PC-9 (cell line): ENCODE measurements around the gene CROCC2. TPM values are rescaled to one million over a fixed set of nuclear protein-coding genes. Genes with fewer than 3 reads are reported as not detected.

ENCODE experiments used
- BruUV-seq: library from RNA; stranded (reverse); fragments of 400-500 nt; replicated peaks from 2 replicates; lab custom pipeline; 2021; lab: Mats Ljungman, UMichigan
- CTCF ChIA-PET: fragments of 300-600 bp; sonication (Branson Sonifier 250); formaldehyde crosslinking; loops from one replicate; lab custom pipeline; 2022; ENCODE audit warnings: antibody characterized with exemption; lab: Charles Lee
- POLR2A ChIA-PET: fragments of 300-600 bp; sonication (Branson Sonifier 250); formaldehyde crosslinking; loops from one replicate; lab custom pipeline; 2022; ENCODE audit warnings: antibody characterized with exemption; ENCODE audit not compliant: unreplicated experiment; lab: Charles Lee
- DNase-seq, 2 experiments: peaks; one replicate each; pipeline versions ENCODE4 v3.0.0 to v3.0.0-alpha.2; 2015 to 2022; ENCODE audit warnings: mixed read lengths in 1 of 2
- H2AFZ ChIP-seq: fragments of 200-600 bp; sonication (generic); 2 replicates; pipeline ENCODE4 v1.8.1; 2017; ENCODE audit warnings: antibody characterized with exemption
- H3F3A ChIP-seq: fragments of 200-600 bp; sonication (generic); 2 replicates; pipeline ENCODE4 v1.8.1; 2017; ENCODE audit warnings: antibody characterized with exemption, mild to moderate bottlenecking, low read depth; ENCODE audit not compliant: insufficient read depth
- H3K27ac ChIP-seq: fragments of 200-600 bp; sonication (generic); 2 replicates; pipeline ENCODE4 v1.6.1; 2016; ENCODE audit warnings: mixed run types
- H3K27me3 ChIP-seq: fragments of 200-600 bp; sonication (generic); 2 replicates; pipeline ENCODE4 v1.6.1; 2016; ENCODE audit warnings: low read depth, mixed run types; ENCODE audit not compliant: insufficient read depth
- H3K36me3 ChIP-seq: fragments of 200-600 bp; sonication (generic); 2 replicates; pipeline ENCODE4 v1.6.1; 2016; ENCODE audit warnings: low read depth, mixed run types
- H3K4me1 ChIP-seq: fragments of 200-600 bp; sonication (generic); replicated peaks from 2 replicates; pipeline ENCODE4 v1.6.1; 2016; ENCODE audit warnings: mixed run types; ENCODE audit not compliant: insufficient read depth
- H3K4me2 ChIP-seq: fragments of 200-600 bp; sonication (generic); 2 replicates; pipeline ENCODE4 v1.6.1; 2017; ENCODE audit warnings: mixed run types
- H3K4me3 ChIP-seq: fragments of 200-600 bp; sonication (generic); 2 replicates; pipeline ENCODE4 v1.6.1; 2016; ENCODE audit warnings: mixed run types
- H3K79me2 ChIP-seq: fragments of 200-600 bp; sonication (generic); 2 replicates; pipeline ENCODE4 v1.6.1; 2017; ENCODE audit warnings: low read depth, mixed run types
- H3K9me2 ChIP-seq: fragments of 200-600 bp; sonication (generic); 2 replicates; pipeline ENCODE4 v1.8.1; 2017; ENCODE audit warnings: mild to moderate bottlenecking; ENCODE audit not compliant: insufficient read depth
- H3K9me3 ChIP-seq: fragments of 200-600 bp; sonication (generic); 2 replicates; pipeline ENCODE4 v1.8.1; 2016; ENCODE audit warnings: low read depth; ENCODE audit not compliant: insufficient read depth
- H4K20me1 ChIP-seq: fragments of 200-600 bp; sonication (generic); 2 replicates; pipeline ENCODE4 v1.8.1; 2017; ENCODE audit not compliant: insufficient read depth
- EZH2 ChIP-seq: fragments of 200-600 bp; sonication (generic); IDR thresholded peaks from 2 replicates; pipeline ENCODE4 v1.8.0; 2017; ENCODE audit warnings: antibody characterized with exemption, low read depth
- intact Hi-C: fragments of 100-400 bp; cut with micrococcal nuclease; formaldehyde crosslinking; loops from one replicate; pipeline ENCODE4 v1.10.0; 2022; ENCODE audit not compliant: unreplicated experiment
- total RNA-seq: library from RNA; stranded (reverse); gene quantifications from 2 replicates; pipeline ENCODE4 v1.2.3, GENCODE V29; 2021
- TF ChIP-seq, protein P1 (sequence below): fragments of 200-600 bp; sonication (generic); conservative IDR thresholded peaks from 2 replicates; pipeline ENCODE4 v1.6.1; 2017; ENCODE audit warnings: mixed run types, antibody characterized with exemption, mild to moderate bottlenecking, moderate library complexity

The CROCC2 gene
- total RNA-seq, 1 experiment from 2014 or later: not detected

- intact Hi-C loops: no loop called here
- no peak for DNase-seq
- H3K27ac ChIP-seq: no peak overlapping the region
- CTCF ChIA-PET: no interaction called here
- H3K9me2 ChIP-seq: no peaks in the 10 kb centered on the region
- no peaks in the 10 kb centered on the region for H3K36me3 ChIP-seq
- H3K4me2 ChIP-seq: no peak overlapping the region
- H3K27me3 ChIP-seq: peaks cover 19% of the 10 kb centered on the region
- BruUV-seq: no TSS peak
- POLR2A ChIA-PET: no interaction called here
- H3K9me3 ChIP-seq: peaks cover 16% of the 10 kb centered on the region
- H4K20me1 ChIP-seq: no peaks in the 10 kb centered on the region
- TF ChIP-seq, protein P1, sequence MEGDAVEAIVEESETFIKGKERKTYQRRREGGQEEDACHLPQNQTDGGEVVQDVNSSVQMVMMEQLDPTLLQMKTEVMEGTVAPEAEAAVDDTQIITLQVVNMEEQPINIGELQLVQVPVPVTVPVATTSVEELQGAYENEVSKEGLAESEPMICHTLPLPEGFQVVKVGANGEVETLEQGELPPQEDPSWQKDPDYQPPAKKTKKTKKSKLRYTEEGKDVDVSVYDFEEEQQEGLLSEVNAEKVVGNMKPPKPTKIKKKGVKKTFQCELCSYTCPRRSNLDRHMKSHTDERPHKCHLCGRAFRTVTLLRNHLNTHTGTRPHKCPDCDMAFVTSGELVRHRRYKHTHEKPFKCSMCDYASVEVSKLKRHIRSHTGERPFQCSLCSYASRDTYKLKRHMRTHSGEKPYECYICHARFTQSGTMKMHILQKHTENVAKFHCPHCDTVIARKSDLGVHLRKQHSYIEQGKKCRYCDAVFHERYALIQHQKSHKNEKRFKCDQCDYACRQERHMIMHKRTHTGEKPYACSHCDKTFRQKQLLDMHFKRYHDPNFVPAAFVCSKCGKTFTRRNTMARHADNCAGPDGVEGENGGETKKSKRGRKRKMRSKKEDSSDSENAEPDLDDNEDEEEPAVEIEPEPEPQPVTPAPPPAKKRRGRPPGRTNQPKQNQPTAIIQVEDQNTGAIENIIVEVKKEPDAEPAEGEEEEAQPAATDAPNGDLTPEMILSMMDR: no peak
- no peak for TF ChIP-seq EZH2
- no peaks in the 10 kb centered on the region for H3K79me2 ChIP-seq
- H3F3A ChIP-seq: no peaks in the 10 kb centered on the region
- H3K4me3 ChIP-seq: no peak overlapping the region
- H3K4me1 ChIP-seq: no peaks in the 10 kb centered on the region
- H2AFZ ChIP-seq: no peak overlapping the region
These were observed 97.2 kb downstream of the CROCC2 start for GRCh38 chr2:241003369-241003768.

GRCh38 chr2:241003830-241004564 is 97.9 kb downstream of the CROCC2 start:
- Histone ChIP-seq H3K9me2 (no peaks in the 10 kb centered on the region), H4K20me1 (no peaks in the 10 kb centered on the region), H2AFZ (no peak overlapping the region), H3K36me3 (no peaks in the 10 kb centered on the region), H3K27ac (no peak overlapping the region), H3F3A (no peaks in the 10 kb centered on the region), H3K27me3 (peaks cover 19% of the 10 kb centered on the region), H3K9me3 (peaks cover 16% of the 10 kb centered on the region), H3K79me2 (no peaks in the 10 kb centered on the region), H3K4me2 (no peak overlapping the region), H3K4me1 (peaks cover under 1% of the 10 kb centered on the region; the same call in 1 of the 2 replicates), H3K4me3 (no peak overlapping the region)
- DNase-seq: no peak
- no TSS peak for BruUV-seq
- POLR2A ChIA-PET: no interaction called here
- intact Hi-C loops: no loop called here
- TF ChIP-seq, protein P1: no peak
- no peak for TF ChIP-seq EZH2
- CTCF ChIA-PET: no interaction called here

DNA sequence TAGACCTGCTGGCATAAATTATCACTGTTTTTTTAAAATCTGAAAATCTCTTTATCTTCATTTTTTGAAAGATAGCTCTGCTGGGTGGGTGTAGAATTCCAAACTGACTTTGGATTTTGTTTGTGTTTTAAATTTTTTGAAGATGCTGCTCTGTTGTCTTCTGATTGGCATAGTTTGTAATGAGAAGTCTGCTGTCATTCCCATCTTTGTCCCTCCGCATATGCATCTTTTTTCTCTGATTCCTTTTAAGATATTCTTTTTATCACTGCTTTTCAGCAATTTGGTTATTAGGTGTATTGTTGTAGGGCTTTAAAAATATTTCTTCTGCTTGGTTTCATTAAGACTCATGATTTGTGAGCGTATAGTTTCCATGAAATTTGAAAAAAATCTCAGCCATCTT is 99.4 kb downstream of the CROCC2 start:
- no TSS peak for BruUV-seq
- Histone ChIP-seq H2AFZ (no peak overlapping the region), H3K4me2 (no peak overlapping the region), H3K4me1 (peaks cover 15% of the 10 kb centered on the region), H4K20me1 (no peaks in the 10 kb centered on the region), H3F3A (peaks cover 11% of the 10 kb centered on the region; the same call in 1 of the 2 replicates), H3K4me3 (no peak overlapping the region), H3K27ac (no peak overlapping the region), H3K36me3 (no peaks in the 10 kb centered on the region), H3K9me3 (peaks cover 16% of the 10 kb centered on the region), H3K79me2 (no peaks in the 10 kb centered on the region), H3K27me3 (peaks cover 5% of the 10 kb centered on the region; the same call in 1 of the 2 replicates), H3K9me2 (no peaks in the 10 kb centered on the region)
- CTCF ChIA-PET: no interaction called here
- no peak for DNase-seq
- TF ChIP-seq, protein P1: no peak
- no peak for TF ChIP-seq EZH2
- POLR2A ChIA-PET: no interaction called here
- intact Hi-C loops: no loop called here
